IMR-90 (cell line): ENCODE measurements around the gene MAP6. TPM values are rescaled to one million over a fixed set of nuclear protein-coding genes. Genes with fewer than 3 reads are reported as not detected.

Experiments
- ATAC-seq: fragments of 200-7000 bp; cut with Tn5 transposase; 2 replicates; pipeline ENCODE4 v1.9.1; 2020; ENCODE audit warnings: low read depth, mild to moderate bottlenecking, moderate library complexity
- BruUV-seq: library from RNA; stranded (reverse); fragments of 400-500 nt; replicated peaks from 2 replicates; lab custom pipeline; 2021; lab: Mats Ljungman, UMichigan
- CTCF ChIA-PET: fragments of 300-600 bp; formaldehyde crosslinking; extraction: SDS; loops from one replicate; lab custom pipeline; 2021; ENCODE audit warnings: antibody characterized with exemption; lab: Yijun Ruan, JAX
- POLR2A ChIA-PET: fragments of 300-600 bp; sonication (Branson Sonifier 250); formaldehyde crosslinking; loops from one replicate; lab custom pipeline; 2022; ENCODE audit warnings: antibody characterized with exemption; ENCODE audit not compliant: unreplicated experiment; lab: Charles Lee
- DNase-seq: peaks from one replicate; pipeline ENCODE4 v3.0.0; 2013
- H2AFZ ChIP-seq: replicated peaks from 2 replicates; pipeline ENCODE3; 2013; ENCODE audit warnings: low read length, mild to moderate bottlenecking; ENCODE audit not compliant: poor library complexity
- H2AK5ac ChIP-seq: 2 replicates; pipeline ENCODE4 v1.6.1; 2013; ENCODE audit warnings: low read depth, low read length, inconsistent platforms
- H2AK9ac ChIP-seq: replicated peaks from 2 replicates; pipeline ENCODE3; 2013; ENCODE audit warnings: mild to moderate bottlenecking, low read depth, low read length, moderate library complexity; ENCODE audit not compliant: poor library complexity
- H2BK120ac ChIP-seq: 2 replicates; pipeline ENCODE4 v1.6.1; 2013; ENCODE audit warnings: low read depth, low read length, inconsistent platforms
- H2BK15ac ChIP-seq: 3 replicates; pipeline ENCODE4 v1.6.1; 2013; ENCODE audit warnings: low read depth, low read length, inconsistent platforms
- H2BK20ac ChIP-seq: 2 replicates; pipeline ENCODE4 v1.6.1; 2013; ENCODE audit warnings: low read depth, mild to moderate bottlenecking, inconsistent platforms, low read length, moderate library complexity
- H2BK5ac ChIP-seq: 2 replicates; pipeline ENCODE4 v1.6.1; 2013; ENCODE audit warnings: mild to moderate bottlenecking, low read depth, low read length, inconsistent platforms; ENCODE audit not compliant: poor library complexity, severe bottlenecking
- H3K14ac ChIP-seq: replicated peaks from 2 replicates; pipeline ENCODE4 v1.6.1; 2013; ENCODE audit warnings: low read depth, low read length, inconsistent platforms
- H3K18ac ChIP-seq: 2 replicates; pipeline ENCODE4 v1.6.1; 2013; ENCODE audit warnings: low read depth, low read length, control low read depth
- H3K23ac ChIP-seq: 2 replicates; pipeline ENCODE4 v1.6.1; 2013; ENCODE audit warnings: low read depth, low read length, inconsistent platforms
- H3K27ac ChIP-seq: 2 replicates; pipeline ENCODE4 v1.5.1; 2013; ENCODE audit warnings: mild to moderate bottlenecking, control low read depth, low read length; ENCODE audit not compliant: insufficient read depth
- H3K27me3 ChIP-seq: 2 replicates; pipeline ENCODE4 v1.6.1; 2013; ENCODE audit warnings: low read length; ENCODE audit not compliant: control insufficient read depth, insufficient read depth
- H3K36me3 ChIP-seq: 2 replicates; pipeline ENCODE4 v1.6.1; 2013; ENCODE audit warnings: low read length, mixed read lengths; ENCODE audit not compliant: control insufficient read depth, insufficient read depth
- H3K4ac ChIP-seq: 2 replicates; pipeline ENCODE4 v1.6.1; 2013; ENCODE audit warnings: low read depth, low read length, inconsistent platforms
- H3K4me1 ChIP-seq: 2 replicates; pipeline ENCODE4 v1.6.1; 2013; ENCODE audit warnings: low read length, mixed read lengths; ENCODE audit not compliant: control insufficient read depth, insufficient read depth
- H3K4me2 ChIP-seq: 2 replicates; pipeline ENCODE4 v1.6.1; 2013; ENCODE audit warnings: low read depth, mild to moderate bottlenecking, control low read depth, low read length, moderate library complexity
- H3K4me3 ChIP-seq: 2 replicates; pipeline ENCODE4 v1.5.1; 2013; ENCODE audit warnings: low read depth, mild to moderate bottlenecking, control low read depth, low read length, moderate library complexity; ENCODE audit not compliant: insufficient read depth
- H3K56ac ChIP-seq: 2 replicates; pipeline ENCODE4 v1.6.1; 2013; ENCODE audit warnings: low read length, inconsistent platforms; ENCODE audit not compliant: insufficient read depth; ENCODE audit errors: extremely low read depth
- H3K79me1 ChIP-seq, 2 experiments: 2 replicates each; pipeline ENCODE4 v1.6.1; 2013; ENCODE audit warnings: low read length in 2 of 2, inconsistent platforms in 1 of 2, low read depth in 1 of 2
- H3K9ac ChIP-seq: 2 replicates; pipeline ENCODE4 v1.6.1; 2013; ENCODE audit warnings: low read depth, low read length, control low read depth
- H3K9me1 ChIP-seq: 2 replicates; pipeline ENCODE4 v1.6.1; 2013; ENCODE audit warnings: low read length, inconsistent platforms; ENCODE audit not compliant: insufficient read depth
- H3K9me3 ChIP-seq: 2 replicates; pipeline ENCODE4 v1.6.1; 2013; ENCODE audit warnings: low read length; ENCODE audit not compliant: control insufficient read depth, insufficient read depth
- H4K20me1 ChIP-seq: 2 replicates; pipeline ENCODE4 v1.6.1; 2013; ENCODE audit warnings: low read length, inconsistent platforms; ENCODE audit not compliant: insufficient read depth
- H4K5ac ChIP-seq: 2 replicates; pipeline ENCODE4 v1.6.1; 2013; ENCODE audit warnings: mild to moderate bottlenecking, low read depth, low read length, control low read depth
- H4K8ac ChIP-seq, 2 experiments: 2 replicates each; pipeline ENCODE4 v1.6.1; 2013; ENCODE audit warnings: low read depth in 2 of 2, low read length in 2 of 2, control low read depth in 1 of 2, inconsistent platforms in 1 of 2
- H4K91ac ChIP-seq: 2 replicates; pipeline ENCODE4 v1.6.1; 2013; ENCODE audit warnings: low read depth, low read length, inconsistent platforms; ENCODE audit not compliant: insufficient read depth
- BHLHE40 ChIP-seq: fragments of 150-350 bp; IDR thresholded peaks from 2 replicates; pipeline ENCODE4 v1.6.1; 2016; ENCODE audit warnings: mild to moderate bottlenecking, low read depth, low read length
- CEBPB ChIP-seq: IDR thresholded peaks from 2 replicates; pipeline ENCODE4 v1.6.1; 2012; ENCODE audit warnings: low read depth, low read length, improper control_type of control experiment
- CHD1 ChIP-seq: IDR thresholded peaks from 2 replicates; pipeline ENCODE4 v1.6.1; 2012; ENCODE audit warnings: low read depth, low read length, improper control_type of control experiment
- ELK1 ChIP-seq: fragments of 150-350 bp; IDR thresholded peaks from 2 replicates; pipeline ENCODE4 v1.6.1; 2016; ENCODE audit warnings: low read depth, mild to moderate bottlenecking, low read length, moderate library complexity, borderline replicate concordance
- FOS ChIP-seq: fragments of 150-350 bp; IDR thresholded peaks from 2 replicates; pipeline ENCODE4 v1.6.1; 2016; ENCODE audit warnings: low read depth, low read length
- MAFK ChIP-seq: IDR thresholded peaks from 2 replicates; pipeline ENCODE4 v1.6.1; 2012; ENCODE audit warnings: low read depth, low read length, improper control_type of control experiment
- MAZ ChIP-seq: IDR thresholded peaks from 2 replicates; pipeline ENCODE4 v1.6.1; 2012; ENCODE audit warnings: low read depth, mild to moderate bottlenecking, low read length, improper control_type of control experiment, moderate library complexity, borderline replicate concordance
- MXI1 ChIP-seq: IDR thresholded peaks from 2 replicates; pipeline ENCODE4 v1.6.1; 2012; ENCODE audit warnings: low read depth, mild to moderate bottlenecking, low read length, moderate library complexity, borderline replicate concordance
- NFE2L2 ChIP-seq: fragments of 150-350 bp; IDR thresholded peaks from 2 replicates; pipeline ENCODE4 v1.6.1; 2016; ENCODE audit warnings: low read depth, mild to moderate bottlenecking, low read length
- POLR2A ChIP-seq: IDR thresholded peaks from 2 replicates; pipeline ENCODE4 v1.6.1; 2012; ENCODE audit warnings: mild to moderate bottlenecking, low read depth, low read length
- RAD21 ChIP-seq: IDR thresholded peaks from 2 replicates; pipeline ENCODE4 v1.6.1; 2012; ENCODE audit warnings: low read length, improper control_type of control experiment
- RCOR1 ChIP-seq: IDR thresholded peaks from 2 replicates; pipeline ENCODE4 v1.6.1; 2012; ENCODE audit warnings: mild to moderate bottlenecking, low read length, improper control_type of control experiment; ENCODE audit not compliant: insufficient replicate concordance
- RFX5 ChIP-seq: IDR thresholded peaks from 2 replicates; pipeline ENCODE4 v1.8.0; 2012; ENCODE audit warnings: low read depth, mild to moderate bottlenecking, low read length, moderate library complexity
- SMC3 ChIP-seq: fragments of 150-350 bp; IDR thresholded peaks from 2 replicates; pipeline ENCODE4 v1.6.1; 2016; ENCODE audit warnings: low read depth, mild to moderate bottlenecking, antibody characterized with exemption, low read length, moderate library complexity
- USF2 ChIP-seq: fragments of 150-350 bp; IDR thresholded peaks from 2 replicates; pipeline ENCODE4 v1.6.1; 2017; ENCODE audit warnings: mild to moderate bottlenecking, antibody characterized with exemption, low read length, low read depth
- WGBS, 2 experiments: methylation state at CpG; one replicate each; pipeline versions ENCODE4 v1.1.5 to v1.1.7; 2013; ENCODE audit warnings: missing lambda C conversion rate in 2 of 2; ENCODE audit not compliant: insufficient read length in 1 of 2; ENCODE audit errors: extremely low coverage in 2 of 2; 5-methylcytosine and 5-hydroxymethylcytosine counted together
- dilution Hi-C: fragments of 300-500 bp; cut with HindIII; formaldehyde crosslinking; loops from one replicate; pipeline ENCODE4 v1.14.3; 2018; ENCODE audit warnings: low sequenced_read_pairs; ENCODE audit not compliant: unreplicated experiment
- in situ Hi-C: fragments of 300-500 bp; cut with MboI; formaldehyde crosslinking; loops from 3 replicates; pipeline ENCODE4 v1.14.3; 2019; ENCODE audit warnings: low sequenced_read_pairs, inconsistent platforms, mixed read lengths
- intact Hi-C: fragments of 100-400 bp; cut with micrococcal nuclease; formaldehyde crosslinking; loops from 2 replicates; pipeline ENCODE4 v1.10.0; 2022
- polyA plus RNA-seq, 3 experiments: library from polyadenylated mRNA; depleted of rRNA; stranded (reverse); fragments of >200 nt; gene quantifications; 2 replicates each; pipeline ENCODE4 v1.2.3, GENCODE V29; 2012; ENCODE audit warnings: low replicate concordance in 1 of 3
- total RNA-seq: library from RNA; depleted of rRNA; stranded (reverse); fragments of >200 nt; gene quantifications from 2 replicates; pipeline ENCODE4 v1.2.3, GENCODE V29; 2012
- TF ChIP-seq, protein P1 (sequence below): conservative IDR thresholded peaks from 2 replicates; pipeline ENCODE4 v1.5.1; 2012; ENCODE audit warnings: mild to moderate bottlenecking, low read depth, low read length, improper control_type of control experiment

MAP6 gene
- total and polyA plus RNA-seq, 2 of the 4 experiments (the other 2 are of a cell fraction), result 3.0 to 3.4 TPM

GRCh38 chr11:75632450-75632849, 36.4 kb downstream of the MAP6 start:
- H2BK15ac ChIP-seq, result no peak overlapping the region
- no peak overlapping the region for H3K27ac ChIP-seq
- no peak overlapping the region for H3K23ac ChIP-seq
- no peaks in the 10 kb centered on the region for H3K9me3 ChIP-seq
- no peak overlapping the region for H2BK120ac ChIP-seq
- H3K36me3 ChIP-seq, result no peaks in the 10 kb centered on the region
- TF ChIP-seq USF2 (no peak), RAD21 (no peak), CHD1 (no peak), MXI1 (no peak), POLR2A (no peak), ELK1 (no peak), BHLHE40 (no peak), SMC3 (no peak), NFE2L2 (no peak), RCOR1 (no peak), CEBPB (no peak), MAFK (no peak), RFX5 (no peak), MAZ (no peak), FOS (no peak)
- TF ChIP-seq, protein P1, sequence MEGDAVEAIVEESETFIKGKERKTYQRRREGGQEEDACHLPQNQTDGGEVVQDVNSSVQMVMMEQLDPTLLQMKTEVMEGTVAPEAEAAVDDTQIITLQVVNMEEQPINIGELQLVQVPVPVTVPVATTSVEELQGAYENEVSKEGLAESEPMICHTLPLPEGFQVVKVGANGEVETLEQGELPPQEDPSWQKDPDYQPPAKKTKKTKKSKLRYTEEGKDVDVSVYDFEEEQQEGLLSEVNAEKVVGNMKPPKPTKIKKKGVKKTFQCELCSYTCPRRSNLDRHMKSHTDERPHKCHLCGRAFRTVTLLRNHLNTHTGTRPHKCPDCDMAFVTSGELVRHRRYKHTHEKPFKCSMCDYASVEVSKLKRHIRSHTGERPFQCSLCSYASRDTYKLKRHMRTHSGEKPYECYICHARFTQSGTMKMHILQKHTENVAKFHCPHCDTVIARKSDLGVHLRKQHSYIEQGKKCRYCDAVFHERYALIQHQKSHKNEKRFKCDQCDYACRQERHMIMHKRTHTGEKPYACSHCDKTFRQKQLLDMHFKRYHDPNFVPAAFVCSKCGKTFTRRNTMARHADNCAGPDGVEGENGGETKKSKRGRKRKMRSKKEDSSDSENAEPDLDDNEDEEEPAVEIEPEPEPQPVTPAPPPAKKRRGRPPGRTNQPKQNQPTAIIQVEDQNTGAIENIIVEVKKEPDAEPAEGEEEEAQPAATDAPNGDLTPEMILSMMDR, result no peak
- no CpG with 5 or more reads among the region's 2 CpGs for WGBS, 2 experiments
- intact Hi-C loops (no loop called here), in situ Hi-C loops (no loop called here), dilution Hi-C loops (no loop called here)
- no peak overlapping the region for H3K4ac ChIP-seq
- H4K20me1 ChIP-seq, result no peaks in the 10 kb centered on the region
- H4K5ac ChIP-seq, result no peak overlapping the region
- POLR2A ChIA-PET, result no interaction called here
- DNase-seq (no peak), ATAC-seq (no peak)
- CTCF ChIA-PET, result interaction anchor here (0.6 kb wide), 1 partner anchor 69 kb away, joined by 9 read pairs; no protein-coding TSS in a partner anchor
- H3K9ac ChIP-seq, result no peak overlapping the region
- H3K79me1 ChIP-seq, result peaks cover 0 to 7% of the 10 kb centered on the region in 2 experiments; a peak in 2 of 4 replicates
- H2AK9ac ChIP-seq, result no peak overlapping the region
- H3K18ac ChIP-seq, result no peak overlapping the region
- H2AK5ac ChIP-seq, result no peak overlapping the region
- no peak overlapping the region for H2BK5ac ChIP-seq
- H3K56ac ChIP-seq, result no peak overlapping the region
- H3K27me3 ChIP-seq, result no peaks in the 10 kb centered on the region
- no peak overlapping the region for H4K8ac ChIP-seq
- no peak overlapping the region for H4K91ac ChIP-seq
- H3K4me2 ChIP-seq, result no peak overlapping the region
- peaks cover 10% of the 10 kb centered on the region for H3K9me1 ChIP-seq
- BruUV-seq, result no TSS peak
- H3K4me3 ChIP-seq, result no peak overlapping the region
- H2AFZ ChIP-seq, result no peak overlapping the region
- peaks cover 15% of the 10 kb centered on the region for H3K4me1 ChIP-seq
- no peak overlapping the region for H3K14ac ChIP-seq
- H2BK20ac ChIP-seq, result no peak overlapping the region
